ENCODE data around the gene EML3.
A peak's percentile ranks its signal among the peaks of the same experiment; 100 is the strongest.

EML3 gene

DNA sequence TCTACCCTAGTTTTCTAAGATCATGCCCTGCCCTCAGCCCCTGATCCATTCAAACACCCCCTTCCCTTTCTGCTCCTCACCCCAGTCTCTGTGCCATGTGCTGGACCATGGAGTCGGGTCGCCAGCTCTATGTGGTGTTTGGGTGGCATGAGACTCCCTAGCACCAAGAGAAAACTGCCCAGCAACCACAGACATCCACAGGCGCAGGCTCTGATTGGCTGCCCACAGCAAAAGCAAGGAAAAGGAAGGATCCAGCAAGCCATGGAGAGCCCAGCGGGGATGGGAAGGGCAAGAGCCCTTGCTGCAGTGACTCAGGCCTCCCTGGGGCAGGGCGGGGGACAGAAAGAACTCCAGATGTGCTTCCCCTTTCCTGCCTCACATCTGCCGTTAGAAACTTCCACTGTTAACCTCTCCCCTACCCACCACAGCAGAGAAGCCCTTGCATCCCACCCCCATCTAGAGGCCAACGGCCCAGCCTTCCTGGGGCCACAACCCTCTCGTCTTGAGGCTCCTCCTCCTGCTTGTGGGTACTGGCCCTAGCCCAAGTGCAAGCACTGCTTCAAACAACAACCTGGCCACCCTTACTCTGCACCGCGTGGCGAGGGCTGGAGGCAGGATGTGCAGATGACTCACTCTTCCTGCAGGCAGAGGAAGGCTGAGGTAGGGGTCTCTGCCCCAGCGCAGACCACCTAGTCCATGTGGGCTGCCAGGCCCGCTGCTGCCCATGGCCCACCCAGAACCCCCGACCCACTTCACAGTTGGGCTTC lies 56.3 kb downstream of the EML3 start:
- peak; percentile 91 for DNase-seq (ENCODE audit: extremely low read depth, low read depth)
- TF ChIP-seq, protein P1, sequence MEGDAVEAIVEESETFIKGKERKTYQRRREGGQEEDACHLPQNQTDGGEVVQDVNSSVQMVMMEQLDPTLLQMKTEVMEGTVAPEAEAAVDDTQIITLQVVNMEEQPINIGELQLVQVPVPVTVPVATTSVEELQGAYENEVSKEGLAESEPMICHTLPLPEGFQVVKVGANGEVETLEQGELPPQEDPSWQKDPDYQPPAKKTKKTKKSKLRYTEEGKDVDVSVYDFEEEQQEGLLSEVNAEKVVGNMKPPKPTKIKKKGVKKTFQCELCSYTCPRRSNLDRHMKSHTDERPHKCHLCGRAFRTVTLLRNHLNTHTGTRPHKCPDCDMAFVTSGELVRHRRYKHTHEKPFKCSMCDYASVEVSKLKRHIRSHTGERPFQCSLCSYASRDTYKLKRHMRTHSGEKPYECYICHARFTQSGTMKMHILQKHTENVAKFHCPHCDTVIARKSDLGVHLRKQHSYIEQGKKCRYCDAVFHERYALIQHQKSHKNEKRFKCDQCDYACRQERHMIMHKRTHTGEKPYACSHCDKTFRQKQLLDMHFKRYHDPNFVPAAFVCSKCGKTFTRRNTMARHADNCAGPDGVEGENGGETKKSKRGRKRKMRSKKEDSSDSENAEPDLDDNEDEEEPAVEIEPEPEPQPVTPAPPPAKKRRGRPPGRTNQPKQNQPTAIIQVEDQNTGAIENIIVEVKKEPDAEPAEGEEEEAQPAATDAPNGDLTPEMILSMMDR (IDR thresholded peaks at IDR 0.05; ENCODE audit: low read depth, low read length): no peak

DNA sequence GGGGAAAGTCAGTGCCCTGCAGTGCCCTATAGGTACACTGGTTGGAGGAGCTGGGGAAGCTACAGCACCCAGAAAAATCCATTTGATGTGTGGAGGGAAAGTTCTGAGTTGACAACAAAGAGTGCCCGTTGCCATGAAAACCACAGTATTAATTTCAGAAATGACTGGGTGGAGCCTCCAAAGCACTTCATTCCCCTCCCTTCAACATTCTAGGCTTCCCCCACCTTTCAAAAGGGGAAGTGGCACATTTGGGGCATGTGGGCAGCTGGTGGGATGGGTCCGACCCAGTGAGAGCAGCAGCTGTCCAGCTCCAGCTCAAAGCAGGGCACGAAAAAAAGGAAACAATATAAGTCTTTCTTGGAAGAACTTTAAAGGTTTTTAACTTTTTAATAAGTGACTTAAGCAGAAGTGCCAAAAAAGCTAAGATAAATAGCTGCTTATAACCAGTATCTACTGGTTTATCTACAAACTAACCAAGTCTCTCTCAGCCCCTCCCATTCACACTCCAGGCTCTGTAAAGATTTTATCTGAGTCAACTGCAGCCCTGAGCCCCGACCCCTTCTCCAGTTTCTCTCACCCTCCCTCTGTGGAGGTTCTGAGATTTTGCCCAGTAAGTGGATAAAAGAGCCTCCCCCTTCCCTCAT lies 57.0 kb downstream of the EML3 start:
- no peak for DNase-seq (ENCODE audit: extremely low read depth, low read depth)
- TF ChIP-seq, protein P1 (IDR thresholded peaks at IDR 0.05; ENCODE audit: low read depth, low read length): no peak

DNA sequence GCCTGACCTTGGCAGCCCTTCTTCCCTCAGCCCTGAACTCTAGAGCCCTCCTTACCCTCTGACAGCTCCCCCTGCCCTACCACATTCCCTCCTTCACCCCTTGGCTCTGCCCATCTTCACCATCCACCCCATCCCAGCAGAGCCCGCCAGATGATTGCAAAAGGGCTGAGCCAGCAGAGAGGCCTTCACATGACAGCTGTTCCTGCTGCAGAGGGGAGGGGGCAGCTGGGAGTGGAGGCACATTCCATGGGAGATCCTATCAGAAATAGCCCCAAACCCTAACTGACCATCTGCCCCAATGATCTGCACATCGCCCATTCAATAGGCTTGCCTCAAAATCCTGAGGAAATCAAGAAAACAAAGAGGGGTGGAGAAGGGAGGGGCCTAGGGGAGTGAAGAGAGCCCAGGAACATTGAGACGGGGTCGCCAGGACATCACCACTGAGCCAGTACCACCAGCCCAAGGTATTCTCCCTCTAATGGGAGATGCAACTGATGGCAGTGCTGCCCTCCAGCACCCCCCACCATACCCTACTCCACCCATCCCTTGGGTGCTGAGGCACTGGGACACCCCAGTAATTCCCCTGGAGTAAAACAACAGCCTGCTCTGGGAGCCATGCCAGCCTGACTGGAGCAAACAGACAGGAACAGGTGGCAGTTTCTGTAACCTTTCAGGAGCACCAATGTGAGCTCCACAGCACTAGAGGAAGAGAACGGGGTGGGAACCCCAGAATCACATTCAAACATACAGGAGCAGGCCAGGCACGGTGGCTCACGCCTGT lies 58.0 kb downstream of the EML3 start:
- TF ChIP-seq, protein P1 (IDR thresholded peaks at IDR 0.05; ENCODE audit: low read depth, low read length): no peak
- DNase-seq (ENCODE audit: extremely low read depth, low read depth): no peak

DNA sequence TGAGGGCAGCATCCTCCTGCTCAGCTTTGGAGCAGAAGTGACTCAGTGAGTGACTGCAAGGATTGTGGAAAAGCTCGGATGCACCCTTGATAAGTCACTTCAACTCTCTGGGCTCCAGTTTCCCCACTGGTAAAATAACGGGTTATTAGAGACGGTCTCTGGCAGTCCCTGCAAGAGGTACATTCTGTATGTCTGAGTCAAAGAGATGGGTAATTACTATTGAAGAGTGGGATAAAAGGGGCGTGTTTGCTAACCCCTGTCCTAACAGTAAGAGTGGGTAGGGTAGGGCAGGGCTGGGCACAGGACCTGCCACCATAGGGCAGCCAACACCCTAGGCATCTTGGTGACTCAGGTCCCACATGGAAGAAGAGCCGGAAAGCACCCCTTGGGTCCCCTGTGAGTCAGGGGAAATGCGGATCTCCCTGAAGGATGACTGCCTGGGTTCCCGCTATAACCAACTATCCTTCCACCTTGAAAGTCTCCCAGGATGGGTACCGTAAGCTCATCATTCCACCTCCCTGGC lies 58.7 kb downstream of the EML3 start:
- DNase-seq (ENCODE audit: extremely low read depth, low read depth): no peak
- TF ChIP-seq, protein P1 (IDR thresholded peaks at IDR 0.05; ENCODE audit: low read depth, low read length): no peak

DNA sequence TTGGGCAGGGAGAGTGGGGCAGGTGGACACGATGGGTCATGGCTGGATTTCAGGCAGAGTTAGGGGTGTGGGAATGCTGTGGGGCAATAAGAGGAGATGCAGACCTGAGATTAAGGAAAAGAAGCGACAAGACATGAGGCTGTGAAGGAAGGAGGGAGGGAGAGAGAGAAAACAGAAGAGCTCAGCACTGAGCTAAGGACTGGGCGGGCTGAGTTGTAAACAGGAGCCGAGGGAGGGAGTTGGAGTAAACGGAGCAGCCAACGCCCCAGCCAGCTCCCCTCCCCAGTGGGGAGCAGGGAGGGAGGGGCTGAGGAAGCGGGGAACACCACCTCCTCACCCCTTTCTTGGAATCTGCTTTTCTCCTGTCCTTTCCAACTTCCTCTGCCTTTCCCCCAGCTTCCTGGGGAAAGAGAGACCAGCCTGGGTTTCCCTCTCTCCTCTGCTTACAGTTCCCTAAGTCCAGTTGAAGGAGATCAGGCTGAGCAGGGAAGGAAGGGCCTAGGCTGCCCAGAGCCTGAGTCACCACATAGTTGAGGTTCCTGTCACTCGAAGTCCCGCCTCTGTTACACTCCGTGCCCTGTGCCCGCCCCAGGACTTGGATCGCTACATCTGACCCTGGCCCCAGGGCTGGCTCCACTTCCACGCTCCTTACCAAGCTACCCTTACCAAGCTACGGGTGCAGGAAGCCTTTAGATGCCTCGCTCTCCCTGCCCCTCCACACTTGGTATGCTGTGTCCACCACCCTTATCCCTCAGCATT lies 59.3 kb downstream of the EML3 start:
- TF ChIP-seq, protein P1 (IDR thresholded peaks at IDR 0.05; ENCODE audit: low read depth, low read length): no peak
- DNase-seq (ENCODE audit: extremely low read depth, low read depth): peak; percentile 84

DNA sequence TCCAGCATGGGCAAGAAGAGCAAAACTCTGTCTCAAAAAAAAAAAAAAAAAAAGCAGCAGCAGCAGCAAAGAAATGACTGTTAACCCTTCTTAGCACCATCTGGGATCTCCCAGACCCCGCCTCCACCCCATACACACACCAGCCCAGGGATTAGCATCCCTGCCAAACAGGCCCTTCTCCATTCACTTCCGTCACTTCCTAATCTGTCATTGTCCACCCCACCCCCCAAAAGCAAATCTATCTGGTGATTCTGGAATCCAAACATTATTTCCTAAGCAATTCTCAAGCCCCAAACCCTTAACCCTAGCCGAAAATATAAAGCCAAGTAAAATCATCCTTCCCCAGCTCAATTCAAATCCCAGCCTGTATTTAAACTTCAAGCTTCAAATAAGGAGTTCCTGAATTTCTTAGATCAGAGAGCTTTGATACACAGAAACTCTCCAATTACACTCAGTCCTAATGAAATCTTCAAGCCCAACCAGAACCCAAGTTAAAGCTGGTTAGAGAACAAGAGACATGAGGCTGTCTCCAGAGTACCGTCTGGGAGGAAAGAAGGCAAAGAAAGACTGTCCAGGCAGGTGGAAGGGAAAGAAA lies 60.0 kb downstream of the EML3 start:
- DNase-seq (ENCODE audit: extremely low read depth, low read depth): no peak

More for the DNA sequence above, 60.0 kb downstream of the EML3 start:
- TF ChIP-seq, protein P1 (IDR thresholded peaks at IDR 0.05; ENCODE audit: low read depth, low read length): no peak
